D341Med (cell line): ENCODE data around the gene ACP3.
"Not testable (repeated sequence)": the region's sequence is repeated elsewhere in the genome, so short reads cannot be mapped to it uniquely, and the experiment has no call there.

Experiments used
- DNase-seq: peaks from one replicate; pipeline ENCODE4 v3.0.0; 2012; ENCODE audit warnings: low spot score

Gene ACP3, protein sequence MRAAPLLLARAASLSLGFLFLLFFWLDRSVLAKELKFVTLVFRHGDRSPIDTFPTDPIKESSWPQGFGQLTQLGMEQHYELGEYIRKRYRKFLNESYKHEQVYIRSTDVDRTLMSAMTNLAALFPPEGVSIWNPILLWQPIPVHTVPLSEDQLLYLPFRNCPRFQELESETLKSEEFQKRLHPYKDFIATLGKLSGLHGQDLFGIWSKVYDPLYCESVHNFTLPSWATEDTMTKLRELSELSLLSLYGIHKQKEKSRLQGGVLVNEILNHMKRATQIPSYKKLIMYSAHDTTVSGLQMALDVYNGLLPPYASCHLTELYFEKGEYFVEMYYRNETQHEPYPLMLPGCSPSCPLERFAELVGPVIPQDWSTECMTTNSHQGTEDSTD

DNA sequence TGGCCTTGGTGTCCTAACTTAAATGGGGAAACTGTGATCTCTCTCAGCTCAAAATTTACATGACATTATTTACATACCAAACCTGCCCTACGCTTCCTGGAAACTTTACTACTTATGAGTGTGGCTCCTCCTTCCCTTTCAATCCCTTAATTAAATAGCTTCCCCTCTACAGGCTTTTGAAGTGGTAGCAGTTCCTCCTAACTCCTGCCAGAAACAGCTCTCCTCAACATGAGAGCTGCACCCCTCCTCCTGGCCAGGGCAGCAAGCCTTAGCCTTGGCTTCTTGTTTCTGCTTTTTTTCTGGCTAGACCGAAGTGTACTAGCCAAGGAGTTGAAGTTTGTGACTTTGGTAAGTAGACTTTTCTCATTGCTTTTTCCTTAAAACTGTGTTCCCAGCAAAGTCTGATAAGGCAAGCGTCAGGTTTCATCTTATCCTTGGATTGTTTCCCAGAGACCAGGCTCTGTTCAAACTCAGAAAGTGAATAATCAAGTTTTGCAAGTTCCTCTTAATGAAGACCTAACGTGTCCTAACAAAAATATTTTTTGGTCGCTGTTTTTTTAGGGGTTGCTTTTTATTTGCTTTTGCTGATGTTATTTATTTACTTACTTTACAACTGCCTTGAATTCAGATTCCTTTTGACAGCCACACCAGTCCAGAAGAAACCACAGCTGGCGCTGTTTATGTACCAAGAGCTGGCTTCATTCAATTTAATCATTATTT, at the start of gene ACP3:
Gene ACP3 (plus strand): TSS at position 179 of the 720 bp plus-strand sequence. CDS start 50 bp downstream, at position 229.
- DNase-seq, result no peak

DNA sequence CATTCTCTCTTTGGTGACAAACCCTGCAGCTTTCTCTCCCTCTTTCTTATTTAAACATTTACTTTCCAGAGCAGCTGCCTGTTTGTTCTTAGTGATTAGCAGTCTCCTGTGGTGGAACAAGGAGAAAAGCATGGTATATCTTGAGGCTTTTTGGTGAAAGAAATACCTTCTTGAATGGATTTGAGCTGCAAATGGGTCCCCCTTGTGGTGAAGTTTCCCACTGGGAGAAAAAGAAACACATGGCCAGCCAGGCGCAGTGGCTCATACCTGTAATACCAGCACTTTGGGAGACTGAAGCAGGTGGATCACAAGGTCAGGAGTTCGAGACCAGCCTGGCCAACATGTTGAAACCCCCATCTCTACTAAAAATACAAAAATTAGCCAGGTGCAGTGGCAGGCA, 48.3 kb upstream of the ACP3 start:
- no peak for DNase-seq

DNA sequence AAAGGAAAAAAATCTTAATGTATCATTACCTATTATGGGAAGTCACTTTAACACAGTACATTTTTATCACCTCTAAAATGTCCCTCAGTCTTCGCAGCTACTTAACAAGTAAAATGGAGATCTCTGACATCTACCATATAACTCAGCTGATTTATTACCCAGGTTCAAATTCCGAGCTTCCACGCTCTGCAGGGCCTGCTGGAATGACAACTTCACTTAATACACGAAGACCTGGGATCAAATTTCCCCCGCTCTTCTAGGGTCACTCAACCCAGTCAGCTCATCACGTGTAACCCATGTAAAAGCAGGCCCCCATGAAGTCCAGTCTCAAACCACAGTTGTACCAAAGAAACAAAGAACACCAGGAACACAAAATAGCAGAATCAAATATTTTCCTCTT, 44.2 kb upstream of the ACP3 start:
- no peak for DNase-seq

DNA sequence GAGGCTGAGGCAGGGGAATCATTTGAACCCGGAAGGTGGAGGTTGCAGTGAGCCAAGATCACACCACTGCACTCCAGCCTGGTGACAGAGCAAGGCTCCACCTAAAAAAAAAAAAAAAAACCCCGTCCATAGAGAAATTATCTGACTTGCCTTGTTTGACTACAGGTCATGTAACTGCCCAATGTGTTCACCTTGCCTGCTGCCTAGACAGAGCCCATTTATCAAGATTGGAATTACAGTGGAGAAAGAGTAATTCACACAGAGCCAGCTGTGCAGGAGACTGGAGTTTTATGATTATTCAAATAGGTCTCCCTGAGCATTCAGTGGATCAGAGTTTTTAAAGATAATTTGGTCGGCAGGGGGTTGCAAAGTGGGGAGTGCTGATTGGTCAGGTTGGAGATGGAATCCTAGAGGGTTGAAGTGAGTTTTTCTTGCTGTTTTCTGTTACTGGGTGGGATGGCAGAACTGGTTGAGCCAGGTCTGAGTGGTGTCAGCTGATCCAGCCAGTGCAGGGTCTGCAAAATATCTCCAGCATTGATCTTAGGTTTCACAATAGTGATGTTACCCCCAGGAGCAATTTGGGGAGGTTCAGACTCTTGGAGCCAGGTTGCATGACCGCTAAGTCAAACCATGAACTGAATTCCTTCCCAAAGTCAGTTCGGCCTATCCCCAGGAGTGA, 40.8 kb upstream of the ACP3 start:
- no peak for DNase-seq

DNA sequence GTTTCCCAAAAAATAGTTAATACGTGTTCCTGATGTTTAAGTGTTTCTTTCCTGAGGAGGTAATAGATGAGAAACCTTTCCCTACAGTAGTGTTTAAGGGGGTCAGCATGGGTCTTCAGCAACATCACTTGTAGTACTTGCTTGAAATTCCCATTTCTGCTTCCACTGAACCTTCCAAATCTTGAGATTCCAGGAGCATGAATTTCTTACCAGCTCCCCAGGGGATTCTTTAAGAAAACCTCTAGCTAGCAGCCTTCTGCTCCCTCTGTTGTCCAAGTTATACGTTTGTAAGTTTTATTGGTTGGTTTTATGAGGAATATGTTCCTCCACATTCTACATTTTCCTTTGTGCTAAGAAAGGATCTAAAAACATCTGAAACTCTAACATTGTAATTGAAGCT, 38.2 kb upstream of the ACP3 start:
- DNase-seq, result no peak

DNA sequence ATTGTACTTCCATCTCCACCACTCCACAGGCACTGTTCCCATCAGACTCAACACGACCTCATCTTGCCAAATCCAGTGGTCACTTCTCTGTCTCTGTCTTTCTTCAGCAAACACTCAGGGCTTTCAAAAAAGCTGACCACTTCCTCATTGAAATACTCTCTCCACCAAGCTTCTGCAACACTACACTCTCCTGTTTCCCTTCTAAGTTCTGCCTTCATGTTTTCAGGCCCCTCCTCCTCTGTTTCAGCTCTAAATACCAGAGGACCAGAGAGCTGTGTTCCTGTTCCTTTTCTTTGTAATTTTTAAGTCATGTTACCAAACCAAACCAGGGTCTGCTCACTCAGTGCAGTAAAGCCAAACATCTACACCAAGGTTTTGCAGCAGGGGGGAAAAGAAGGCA, 33.8 kb upstream of the ACP3 start:
- no peak for DNase-seq

DNA sequence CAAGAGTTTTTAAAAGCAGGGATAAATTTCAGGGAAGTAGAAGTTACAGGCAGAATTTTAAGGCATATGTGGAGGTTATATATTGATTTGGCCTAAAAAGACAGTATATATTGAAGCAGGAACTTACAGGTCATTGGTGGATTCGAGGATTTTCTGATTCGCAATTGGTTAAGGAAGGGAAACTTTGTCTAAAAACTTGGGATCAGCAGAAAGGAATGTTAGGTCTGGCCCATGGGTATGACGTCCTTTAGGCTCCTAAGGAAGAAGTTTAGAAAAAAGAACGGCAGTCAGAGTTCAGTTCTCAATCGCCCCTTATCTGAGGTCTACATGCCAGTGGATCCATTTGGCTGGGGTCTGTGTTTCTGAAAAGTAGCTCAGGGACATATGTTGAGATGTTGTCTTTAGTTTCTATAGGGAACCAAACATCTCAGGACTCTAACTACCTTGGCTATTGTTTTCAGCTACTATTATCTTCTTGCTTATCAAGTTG, 33.2 kb upstream of the ACP3 start:
- no peak for DNase-seq

DNA sequence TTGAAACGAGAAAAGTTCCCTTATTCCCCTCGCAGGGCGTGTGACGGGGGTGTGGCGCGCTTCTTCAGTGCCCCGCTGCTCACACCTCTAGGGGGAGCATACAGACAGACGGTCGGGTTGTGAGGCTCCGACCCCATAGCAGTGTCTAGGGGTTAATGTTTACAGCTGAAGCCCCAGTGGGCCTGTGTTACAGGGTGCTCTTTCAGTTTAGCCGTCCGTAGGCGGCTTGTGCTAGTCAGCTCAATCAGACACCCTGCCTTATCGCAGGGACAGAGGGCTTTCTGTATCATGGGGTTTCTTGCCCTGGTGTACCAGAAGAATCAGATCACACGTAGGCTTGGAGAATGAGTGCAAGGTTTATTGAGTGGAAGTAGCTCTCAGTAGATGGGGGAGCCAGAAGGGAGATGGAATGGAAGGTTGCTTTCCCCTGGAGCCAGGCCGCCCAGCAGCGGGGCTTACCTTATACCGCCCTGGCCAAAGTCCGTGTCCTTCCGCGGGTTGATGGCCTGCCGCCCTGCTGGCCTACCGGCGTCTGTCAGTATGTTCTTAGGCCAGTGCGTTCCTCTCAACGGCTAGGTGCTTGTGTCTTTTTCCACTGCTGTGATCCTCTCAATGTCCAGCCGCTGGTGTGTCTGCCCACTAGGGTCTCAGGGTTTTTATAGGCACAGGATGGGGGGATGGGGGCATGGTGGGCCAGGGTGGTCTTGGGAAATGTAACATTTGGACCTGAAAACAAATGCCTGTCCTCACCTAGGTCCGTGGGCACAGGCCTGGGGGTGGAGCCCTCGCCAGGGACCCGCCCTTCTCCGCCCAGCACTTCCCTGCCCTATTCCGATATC, 32.2 kb upstream of the ACP3 start:
- no peak for DNase-seq

DNA sequence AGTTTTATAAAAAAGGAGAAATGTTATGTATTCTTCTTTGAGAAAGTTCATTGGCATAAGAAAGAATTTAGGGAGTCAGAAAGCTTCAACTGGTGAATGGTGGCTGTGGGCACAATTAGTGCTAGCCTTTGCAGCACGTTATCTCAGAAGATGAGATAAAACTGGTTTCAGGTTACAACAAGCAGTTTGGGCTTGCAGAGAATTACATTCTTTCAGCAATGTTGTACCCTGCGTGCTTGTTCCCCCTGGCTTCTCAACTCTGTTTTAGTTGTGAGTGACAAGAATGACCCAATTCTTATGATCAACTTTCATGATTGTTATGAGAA, 31.6 kb upstream of the ACP3 start:
- no peak for DNase-seq

DNA sequence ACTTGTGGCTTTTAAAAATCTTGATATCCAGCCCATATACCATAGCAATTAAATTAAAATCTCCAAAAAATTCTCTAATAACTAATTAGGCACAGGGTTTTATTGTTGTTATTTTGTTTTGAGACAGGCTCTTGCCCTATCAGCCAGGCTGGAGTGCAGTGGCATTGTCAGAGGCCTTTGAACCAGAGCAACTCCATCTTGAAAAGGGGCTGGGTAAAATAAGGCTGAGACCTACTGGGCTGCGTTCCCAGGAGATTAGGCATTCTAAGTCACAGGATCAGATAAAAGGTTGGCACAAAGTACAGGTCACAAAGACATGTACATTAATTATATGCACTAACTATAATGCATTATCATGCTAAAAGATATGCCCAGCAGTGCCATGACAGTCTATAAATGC, 31.2 kb upstream of the ACP3 start:
- no peak for DNase-seq

DNA sequence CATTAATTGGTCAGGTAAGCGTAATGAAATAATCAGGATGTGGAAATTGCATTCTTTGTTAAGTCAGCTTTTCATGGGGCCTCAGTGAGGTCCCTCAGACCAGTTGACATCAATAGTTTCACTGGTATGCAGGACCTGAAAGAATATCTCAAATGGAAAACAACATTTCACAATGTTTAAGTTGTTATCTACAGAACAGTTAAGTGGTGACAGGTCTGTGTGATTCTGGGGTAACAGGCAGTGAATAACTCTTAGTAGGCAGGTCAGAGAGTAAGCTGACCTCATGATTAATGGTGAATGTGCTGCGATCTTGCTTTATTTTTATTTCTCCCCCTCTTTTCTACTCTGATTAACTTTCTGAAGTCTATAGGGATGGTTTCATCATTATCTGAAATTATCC, 28.9 kb upstream of the ACP3 start:
- no peak for DNase-seq

DNA sequence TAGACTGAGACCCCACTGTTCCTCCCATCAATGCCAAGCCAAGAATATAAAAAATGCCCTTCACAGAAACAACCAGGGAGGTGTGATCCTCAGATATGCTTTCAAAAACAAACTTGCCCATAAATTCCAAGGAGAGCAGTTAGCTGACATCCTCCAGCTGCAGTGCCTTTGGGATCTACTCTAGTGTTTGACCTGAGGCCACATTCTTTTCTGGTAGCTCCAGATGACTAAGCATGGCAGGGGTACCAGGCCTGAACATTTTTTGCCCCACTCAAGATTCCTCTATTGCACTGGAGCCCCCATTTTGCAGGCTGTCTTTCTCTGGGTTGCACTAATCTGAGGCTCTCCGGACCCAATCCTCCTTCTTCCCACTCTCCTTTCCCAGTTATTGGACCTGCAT, 27.9 kb upstream of the ACP3 start:
- DNase-seq, result no peak

DNA sequence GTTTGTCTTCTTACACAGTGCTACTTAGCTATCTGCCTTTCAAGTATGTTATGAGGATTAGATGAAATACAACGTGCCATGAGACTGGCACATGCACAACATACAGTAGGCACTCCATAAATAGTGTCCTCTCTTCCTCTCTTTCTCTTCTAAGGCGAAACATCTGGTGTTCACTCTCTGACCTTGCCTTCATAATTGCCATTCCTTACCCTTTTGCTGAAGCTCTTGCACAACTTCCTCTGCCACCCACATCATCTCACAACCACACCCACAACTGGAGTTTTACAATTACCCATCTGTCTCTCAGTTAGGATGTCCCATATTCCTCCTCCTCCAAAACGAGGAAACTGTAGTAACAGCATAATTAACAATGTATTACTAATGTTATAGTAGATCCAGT, 26.4 kb upstream of the ACP3 start:
- no peak for DNase-seq

DNA sequence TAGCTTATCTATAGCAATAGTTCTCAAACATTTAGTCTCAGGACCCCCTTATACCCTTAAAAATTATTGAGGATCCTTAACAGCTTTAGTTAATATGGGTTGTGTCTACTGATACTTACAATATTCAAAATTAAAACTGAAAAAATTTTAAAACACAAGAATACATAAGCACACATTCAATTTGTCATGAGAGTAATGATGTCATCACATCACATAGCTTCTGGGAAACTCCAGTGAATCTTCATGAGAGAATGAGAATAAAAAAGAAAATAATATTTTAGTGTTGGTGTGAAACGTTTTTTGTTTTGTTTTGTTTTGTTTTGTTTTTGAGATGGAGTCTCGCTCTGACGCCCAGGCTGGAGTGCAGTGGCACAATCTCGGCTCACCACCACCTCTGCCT, 25.2 kb upstream of the ACP3 start:
- DNase-seq, result no peak

DNA sequence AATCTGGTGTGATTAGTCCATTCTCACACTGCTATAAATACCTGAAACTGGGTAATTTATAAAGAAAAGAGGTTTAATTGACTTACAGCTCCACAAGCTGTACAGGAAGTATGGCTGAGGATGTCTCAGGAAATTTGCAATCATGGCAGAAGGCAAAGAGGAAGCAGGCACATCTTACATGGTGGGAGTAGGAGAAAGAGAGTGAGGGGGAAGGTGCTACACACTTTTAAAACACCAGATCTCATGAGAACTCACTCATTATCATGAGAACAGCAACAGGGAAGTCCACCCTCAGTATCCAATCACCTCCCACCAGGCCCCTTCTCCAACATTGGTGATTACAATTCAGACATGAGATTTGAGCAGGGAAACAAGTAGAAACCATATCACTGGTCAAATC, 24.0 kb upstream of the ACP3 start:
- no peak for DNase-seq

DNA sequence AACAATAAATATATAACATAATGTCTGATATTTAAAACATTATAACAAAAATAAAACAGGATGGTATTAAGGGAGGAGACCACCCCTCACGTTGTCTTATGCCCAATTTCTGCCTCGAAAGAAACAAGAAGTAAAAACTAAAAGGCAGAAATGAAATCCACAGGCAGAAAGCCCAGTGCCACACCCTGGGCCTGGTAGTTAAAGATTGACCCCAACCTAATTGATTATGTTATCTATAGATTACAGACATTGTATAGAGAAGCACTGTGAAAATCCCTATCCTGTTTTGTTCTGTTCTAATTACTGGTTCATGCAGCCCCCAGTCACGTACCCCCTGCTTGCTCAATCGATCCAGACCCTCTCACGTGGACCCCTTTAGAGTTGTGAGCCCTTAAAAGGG, 22.3 kb upstream of the ACP3 start:
- no peak for DNase-seq

DNA sequence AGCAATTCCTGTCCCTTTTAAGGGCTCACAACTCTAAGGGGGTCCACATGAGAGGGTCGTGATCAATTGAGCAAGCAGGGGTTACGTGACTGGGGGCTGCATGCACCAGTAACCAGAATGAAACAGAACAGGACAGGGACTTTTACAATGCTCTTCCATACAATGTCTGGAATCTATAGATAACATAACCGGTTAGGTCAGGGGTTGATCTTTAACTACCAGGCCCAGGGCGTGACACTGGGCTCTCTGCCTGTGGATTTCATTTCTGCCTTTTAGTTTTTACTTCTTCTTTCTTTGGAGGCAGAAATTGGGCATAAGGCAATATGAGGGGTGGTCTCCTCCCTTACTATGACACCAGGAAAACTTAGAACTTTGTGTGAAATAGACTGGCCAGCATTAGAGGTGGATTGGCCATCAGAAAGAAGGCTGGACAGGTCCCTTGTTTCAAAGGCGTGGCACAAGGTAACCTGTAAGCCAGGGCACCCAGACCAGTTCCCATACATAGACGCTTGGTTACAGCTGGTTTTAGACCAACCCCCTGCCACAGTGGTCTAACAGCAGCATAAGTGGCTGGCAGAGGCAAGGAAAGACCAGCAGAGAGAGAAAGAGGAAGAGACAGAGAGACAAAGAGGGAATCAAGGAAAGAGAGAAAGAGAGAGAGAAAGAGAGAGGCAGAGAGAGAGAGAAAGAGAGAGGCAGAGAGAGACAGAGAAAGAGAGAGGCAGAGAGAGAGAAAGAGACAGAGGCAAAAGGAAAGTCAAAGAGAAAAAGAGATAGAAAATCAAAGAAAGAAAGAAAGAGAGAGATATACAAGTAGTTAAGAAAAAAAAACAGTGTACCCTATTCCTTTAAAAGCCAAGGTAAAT, 13.6 kb upstream of the ACP3 start:
- not testable (repeated sequence) for DNase-seq

DNA sequence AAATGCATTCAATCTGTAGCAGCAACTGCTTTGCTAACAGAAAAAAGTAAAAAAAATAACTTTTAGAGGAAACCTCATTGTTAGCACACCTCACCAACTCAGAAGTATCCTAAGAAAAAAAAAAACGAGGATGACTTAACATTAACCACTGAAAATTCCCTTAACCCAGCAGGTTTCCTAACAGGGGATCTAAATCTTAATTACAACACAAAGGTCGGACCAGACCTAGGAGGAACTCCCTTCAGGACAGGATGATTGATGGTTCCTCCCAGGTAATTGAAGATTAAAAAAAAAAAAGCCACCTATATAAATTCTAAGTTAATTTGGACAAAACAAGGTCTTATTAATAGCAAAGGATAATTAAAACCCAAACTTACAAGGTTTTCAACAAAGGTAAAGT, 12.9 kb upstream of the ACP3 start:
- not testable (repeated sequence) for DNase-seq

DNA sequence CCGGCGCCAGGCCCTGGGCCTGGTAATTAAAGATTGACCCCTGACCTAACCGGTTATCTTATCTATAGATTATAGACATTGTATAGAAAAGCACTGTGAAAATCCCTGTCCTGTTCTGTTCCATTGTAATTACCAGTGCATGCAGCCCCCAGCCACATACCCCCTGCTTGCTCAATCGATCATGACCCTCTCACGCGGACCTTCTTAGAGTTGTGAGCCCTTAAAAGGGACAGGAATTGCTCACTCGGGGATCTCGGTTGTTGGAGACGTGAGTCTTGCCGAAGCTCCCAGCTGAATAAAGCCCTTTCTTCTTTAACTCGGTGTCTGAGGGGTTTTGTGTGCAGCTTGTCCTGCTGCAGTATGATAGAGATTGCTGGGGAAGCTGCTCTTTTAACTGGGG, 7.2 kb upstream of the ACP3 start:
- DNase-seq, result not testable (repeated sequence)

DNA sequence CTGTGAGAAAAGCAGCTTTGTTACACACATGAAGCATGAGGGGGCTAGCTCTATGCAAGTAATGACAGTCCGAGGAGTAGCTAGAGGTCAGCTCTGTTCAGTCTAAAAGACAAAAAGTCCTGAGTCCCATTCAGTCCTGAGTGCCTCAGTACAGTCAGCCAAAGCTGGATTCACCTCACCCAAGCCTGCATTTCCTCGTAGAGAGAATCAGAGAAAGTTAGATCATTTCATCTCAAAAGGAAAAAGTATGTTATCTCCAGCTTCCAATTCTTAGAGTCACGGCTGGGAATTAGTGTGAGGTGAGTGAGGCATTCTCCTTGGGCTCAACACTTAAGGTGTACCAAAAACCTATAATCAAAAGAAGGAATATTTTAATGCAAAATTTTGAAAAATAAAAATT, 5.9 kb upstream of the ACP3 start:
- DNase-seq, result no peak

DNA sequence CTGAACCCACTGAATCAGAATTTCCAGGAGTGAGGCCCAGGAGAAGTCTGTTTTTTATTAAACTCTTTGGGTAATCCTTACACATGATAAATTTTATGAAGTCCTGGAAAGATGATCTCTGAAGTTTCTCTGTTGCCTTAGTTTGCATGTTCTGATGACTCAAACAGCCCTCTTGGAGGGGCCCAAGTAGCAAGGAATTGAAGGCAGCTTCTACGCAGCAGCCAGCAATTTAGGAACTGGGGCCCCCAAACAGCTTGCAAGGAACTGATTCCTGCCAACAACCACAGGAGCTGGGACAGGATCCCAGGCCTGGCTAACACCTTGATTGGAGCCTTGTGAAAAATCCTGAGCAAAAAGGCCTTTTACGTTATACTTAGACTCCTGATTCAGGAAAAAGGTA, 5.4 kb upstream of the ACP3 start:
- DNase-seq, result no peak
